ENCODE data around the gene COMMD9. TPM values are rescaled to one million over a fixed set of nuclear protein-coding genes. Genes with fewer than 3 reads are reported as not detected.
A peak's percentile ranks its signal among the peaks of the same experiment; 100 is the strongest.

Gene COMMD9
- total RNA-seq, 1 donor from 2014 or later: 53.5 TPM

- Mint-ChIP-seq H3K36me3 (peaks cover 43% of the 10 kb centered on the region), H3K4me1 (peaks cover 3% of the 10 kb centered on the region), H3K27me3 (ENCODE audit: low read depth) (no peaks in the 10 kb centered on the region), H3K27ac (no peak overlapping the region), H3K4me3 (no peak overlapping the region), H3K9me3 (peaks cover 7% of the 10 kb centered on the region)
- TF ChIP-seq CTCF (IDR thresholded peaks at IDR 0.05; ENCODE audit: unreplicated experiment): no peak
- no peak for DNase-seq (ENCODE audit: low spot score in 2 of 2, unreplicated experiment in 2 of 2)
Observed at GRCh38 chr11:36270701-36271100, 18.5 kb downstream of the COMMD9 start.

GRCh38 chr11:36268337-36268985 is 20.8 kb downstream of the COMMD9 start:
- H3K9me3 Mint-ChIP-seq: peaks cover 7% of the 10 kb centered on the region
- no peak overlapping the region for H3K27ac Mint-ChIP-seq
- no peak for TF ChIP-seq CTCF (IDR thresholded peaks at IDR 0.05; ENCODE audit: unreplicated experiment)
- H3K27me3 Mint-ChIP-seq (ENCODE audit: low read depth): no peaks in the 10 kb centered on the region
- H3K4me1 Mint-ChIP-seq: peaks cover 9% of the 10 kb centered on the region
- H3K36me3 Mint-ChIP-seq: peaks cover 34% of the 10 kb centered on the region
- H3K4me3 Mint-ChIP-seq: no peak overlapping the region
- DNase-seq (ENCODE audit: low spot score in 2 of 2, unreplicated experiment in 2 of 2): no peak

- no peak overlapping the region for H3K4me3 Mint-ChIP-seq
- no peaks in the 10 kb centered on the region for H3K9me3 Mint-ChIP-seq
- H3K36me3 Mint-ChIP-seq: peaks cover 20% of the 10 kb centered on the region
- H3K4me1 Mint-ChIP-seq: peaks cover 9% of the 10 kb centered on the region
- H3K27me3 Mint-ChIP-seq (ENCODE audit: low read depth): no peaks in the 10 kb centered on the region
- no peak for DNase-seq (ENCODE audit: low spot score in 2 of 2, unreplicated experiment in 2 of 2)
- no peak overlapping the region for H3K27ac Mint-ChIP-seq
- no peak for TF ChIP-seq CTCF (IDR thresholded peaks at IDR 0.05; ENCODE audit: unreplicated experiment)
Observed at GRCh38 chr11:36266767-36267166, 22.5 kb downstream of the COMMD9 start.

GRCh38 chr11:36265793-36266628 is 23.2 kb downstream of the COMMD9 start:
- Mint-ChIP-seq H3K27me3 (ENCODE audit: low read depth) (no peaks in the 10 kb centered on the region), H3K9me3 (no peaks in the 10 kb centered on the region), H3K4me3 (no peak overlapping the region), H3K27ac (peak overlapping the region; percentile 65), H3K36me3 (peaks cover 12% of the 10 kb centered on the region), H3K4me1 (peaks cover 13% of the 10 kb centered on the region)
- peak; percentile 55 to 83 for DNase-seq (ENCODE audit: low spot score in 2 of 2, unreplicated experiment in 2 of 2)
- peak; percentile 81 for TF ChIP-seq CTCF (IDR thresholded peaks at IDR 0.05; ENCODE audit: unreplicated experiment)

GRCh38 chr11:36264973-36265344 is 24.3 kb downstream of the COMMD9 start:
- TF ChIP-seq CTCF (IDR thresholded peaks at IDR 0.05; ENCODE audit: unreplicated experiment): no peak
- H3K9me3 Mint-ChIP-seq: no peaks in the 10 kb centered on the region
- peaks cover 4% of the 10 kb centered on the region for H3K36me3 Mint-ChIP-seq
- H3K27me3 Mint-ChIP-seq (ENCODE audit: low read depth): no peaks in the 10 kb centered on the region
- peaks cover 20% of the 10 kb centered on the region for H3K4me1 Mint-ChIP-seq
- no peak overlapping the region for H3K4me3 Mint-ChIP-seq
- DNase-seq (ENCODE audit: low spot score in 2 of 2, unreplicated experiment in 2 of 2): no peak
- H3K27ac Mint-ChIP-seq: no peak overlapping the region
